Activated gamma-delta T cell treated with Interleukin-2 at 50 U/mL for 16 hours (primary cell): ENCODE results near the gene ACTR10.

Source experiments
- DNase-seq: peaks from one replicate; pipeline ENCODE4 v3.0.0-alpha.2; 2020

Gene ACTR10

DNA sequence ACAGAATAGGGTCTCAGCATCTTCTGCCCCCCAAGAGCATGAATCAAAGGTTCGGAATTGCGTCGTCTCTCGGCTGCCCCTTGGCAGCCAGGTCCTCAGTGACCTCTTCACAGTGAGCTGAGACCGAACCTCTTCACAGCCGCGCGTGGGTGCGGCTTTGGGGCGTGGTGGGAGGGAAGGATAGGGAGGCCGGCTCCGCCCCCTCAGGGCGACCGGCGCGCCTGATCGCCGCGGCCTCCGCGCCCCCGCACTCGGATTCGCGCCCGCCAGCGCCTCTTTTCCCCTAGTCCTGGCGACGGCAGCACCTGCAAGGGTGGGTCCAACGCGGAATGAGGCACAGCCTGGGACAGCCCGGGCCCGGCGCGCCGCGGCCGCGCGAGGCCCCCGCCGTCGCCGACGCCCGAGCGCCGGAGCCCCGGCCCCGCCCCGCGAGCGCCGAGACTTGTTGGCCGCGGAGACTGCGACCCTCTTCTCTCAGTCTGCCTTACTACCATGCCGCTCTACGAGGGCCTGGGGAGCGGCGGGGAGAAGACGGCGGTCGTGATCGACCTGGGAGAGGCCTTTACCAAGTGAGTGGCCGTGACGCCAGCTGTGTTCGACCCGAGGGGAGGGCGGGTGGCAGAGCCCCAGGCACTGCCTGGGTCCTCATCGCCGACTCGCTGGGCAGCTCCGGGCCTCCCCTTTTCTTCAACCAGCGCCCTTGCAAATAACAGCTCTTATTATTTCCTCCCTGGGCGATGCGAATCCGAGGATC, at the start of gene ACTR10:
Gene ACTR10, plus strand, starts transcription at position 424 of the 754 bp plus-strand sequence. Its CDS starts 69 bp downstream, at position 493.
- DNase-seq = peak; percentile 82

DNA sequence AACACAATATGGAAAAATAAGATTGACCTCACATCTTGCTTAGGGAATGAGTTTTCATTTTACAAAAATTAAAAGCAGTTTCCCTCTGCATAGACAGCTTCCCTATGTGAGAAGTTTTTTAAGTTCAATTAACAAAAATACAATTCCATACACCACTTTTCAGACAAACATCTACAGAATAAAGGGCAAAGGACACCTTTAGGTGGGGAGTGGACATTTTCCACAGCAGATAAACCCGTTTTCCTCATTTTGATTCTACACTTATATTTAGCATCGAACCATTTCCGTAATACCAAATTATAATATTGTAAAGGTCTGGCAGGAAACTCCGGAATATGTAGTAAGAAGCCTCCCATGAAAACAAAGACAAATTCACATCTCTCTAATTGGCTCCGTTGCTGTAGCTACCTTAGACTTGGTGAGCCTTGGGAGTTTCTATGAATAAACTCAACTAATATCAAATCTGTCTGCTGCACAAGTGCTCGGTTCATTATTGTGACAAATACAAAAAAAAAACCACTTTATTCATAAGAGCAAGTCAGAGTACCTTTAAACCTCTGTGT, 49.6 kb upstream of the ACTR10 start:
- no peak for DNase-seq

GRCh38 chr14:58151133-58152013, 48.6 kb upstream of the ACTR10 start:
- DNase-seq = no peak

- peak; percentile 58 for DNase-seq
These were observed 47.7 kb upstream of the ACTR10 start, which contains the start of gene ARMH4 for GRCh38 chr14:58152014-58152857. ARMH4 (minus strand) TSS chr14:58152213; CDS start chr14:58139358, 12,855 bp downstream.

GRCh38 chr14:58160561-58160960, 39.4 kb upstream of the ACTR10 start:
- no peak for DNase-seq

GRCh38 chr14:58166005-58166983, 33.7 kb upstream of the ACTR10 start:
- DNase-seq = peak; percentile 74

GRCh38 chr14:58167057-58167456, 32.9 kb upstream of the ACTR10 start:
- DNase-seq = no peak

DNA sequence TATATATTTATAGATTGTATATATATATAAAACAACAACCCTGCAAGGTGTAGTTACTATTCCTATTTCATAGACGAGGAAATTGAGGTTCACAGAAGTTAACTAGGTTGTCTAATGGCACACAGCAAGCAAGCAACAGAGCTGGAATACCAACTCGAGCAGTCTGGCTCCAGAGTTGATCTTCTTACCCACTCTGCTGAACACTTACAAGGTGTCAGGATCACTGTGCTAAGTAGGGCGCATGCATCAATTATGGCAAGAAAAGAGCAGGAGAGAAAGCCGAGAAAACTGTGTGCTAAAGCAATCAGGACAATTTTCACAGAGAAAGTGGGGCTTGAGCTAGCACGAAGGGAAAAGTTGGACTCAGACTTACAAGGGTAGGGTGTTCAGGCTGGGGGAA, 32.1 kb upstream of the ACTR10 start:
- DNase-seq = no peak

DNA sequence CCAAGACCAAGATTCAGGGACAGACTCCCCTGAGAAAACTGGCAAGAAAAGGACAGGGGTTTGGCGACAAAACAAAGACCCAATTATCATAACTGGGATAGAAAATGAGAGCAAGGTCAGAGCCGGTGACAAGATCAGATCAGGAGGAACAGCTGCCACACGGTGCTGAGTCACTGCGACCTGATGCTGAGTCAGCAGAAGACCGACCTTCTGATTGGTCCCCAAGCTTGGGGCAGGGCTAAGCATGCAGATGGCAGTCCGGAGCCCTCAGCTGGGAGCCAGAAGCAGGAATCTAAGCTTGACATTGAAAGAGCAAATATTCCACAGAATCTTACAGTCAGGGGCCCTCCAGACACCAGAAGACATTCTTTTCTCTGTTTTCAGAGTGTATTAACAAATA, 28.9 kb upstream of the ACTR10 start:
- DNase-seq = no peak

DNA sequence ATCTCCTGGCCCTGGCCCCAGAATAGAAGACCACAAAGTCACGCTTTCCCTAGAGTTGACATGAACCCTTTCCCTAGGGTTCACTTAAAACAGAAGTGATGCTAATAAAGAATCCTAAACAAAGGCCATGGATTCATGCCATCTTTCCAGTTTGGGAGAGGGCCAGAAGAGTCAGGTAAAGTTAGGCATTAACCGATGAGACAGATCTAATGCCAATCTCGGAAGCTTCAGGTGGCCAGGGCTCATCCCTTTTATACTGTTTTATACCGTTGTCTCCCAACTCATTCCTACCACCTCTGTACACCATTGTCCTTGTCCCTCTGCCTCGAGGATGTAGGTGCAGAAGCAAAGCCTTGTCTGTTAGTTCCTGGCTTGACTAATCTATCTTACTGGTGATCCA, 22.8 kb upstream of the ACTR10 start:
- no peak for DNase-seq

- DNase-seq = no peak
These were observed 10.8 kb upstream of the ACTR10 start for GRCh38 chr14:58189176-58189575.

DNA sequence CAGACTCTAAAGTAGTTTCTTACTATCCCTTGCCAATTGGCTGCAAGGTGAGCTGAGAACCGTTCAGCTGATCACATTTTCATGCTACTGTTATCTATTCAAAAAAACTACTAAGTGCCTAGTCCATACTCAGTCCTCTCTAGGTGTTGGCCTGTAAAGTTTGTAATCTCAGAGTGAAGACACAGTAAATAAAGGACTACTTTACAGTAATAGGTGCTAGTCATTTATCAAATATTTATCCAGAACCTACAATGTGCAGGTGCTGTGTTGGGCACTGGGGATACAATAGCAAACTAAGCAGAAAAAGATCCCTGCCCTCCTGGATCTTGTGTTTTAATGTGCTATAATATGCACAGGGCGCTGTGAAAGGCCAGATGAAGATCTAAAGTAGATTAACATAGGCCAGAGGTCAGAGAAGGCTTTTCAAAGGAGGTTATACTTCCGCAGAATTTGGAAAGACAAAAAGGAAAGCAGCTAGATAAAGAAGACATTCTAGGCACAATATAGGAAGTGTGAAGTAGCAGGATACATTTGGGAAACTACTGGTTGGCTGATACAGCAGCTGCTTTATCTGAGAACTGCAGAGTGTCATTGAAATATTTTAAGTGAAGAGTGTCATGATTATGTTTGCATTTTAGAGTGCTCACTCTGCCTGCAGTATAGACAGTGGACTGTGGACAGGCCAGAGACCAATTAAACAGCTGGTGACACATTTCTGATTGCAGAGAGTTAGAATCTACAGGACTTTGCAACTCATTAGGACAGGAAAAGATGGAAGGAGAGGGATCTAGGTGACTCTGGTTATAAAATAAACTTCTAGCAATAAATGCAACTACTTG, 8.0 kb upstream of the ACTR10 start:
- DNase-seq = no peak

GRCh38 chr14:58193542-58193941, 6.4 kb upstream of the ACTR10 start:
- no peak for DNase-seq

DNA sequence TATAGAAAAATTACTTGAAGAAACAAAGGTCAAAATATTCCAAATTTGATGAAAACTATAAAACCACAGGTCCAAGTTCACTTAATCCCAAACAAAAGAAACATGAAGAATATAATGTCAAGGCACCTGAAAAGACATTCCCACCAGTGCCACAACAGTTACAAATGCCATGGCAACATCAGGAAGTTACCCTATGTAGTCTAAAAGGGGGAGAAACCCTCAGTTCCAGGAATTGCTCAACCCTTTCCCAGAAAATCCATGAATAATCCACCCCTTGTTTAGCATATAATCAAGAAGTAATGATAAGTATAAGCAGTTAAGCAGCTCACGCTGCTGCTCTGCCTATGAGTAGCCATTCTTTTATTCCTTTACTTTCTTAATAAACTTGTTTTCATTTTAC, 3.8 kb upstream of the ACTR10 start:
- no peak for DNase-seq

GRCh38 chr14:58198086-58198485, 1.9 kb upstream of the ACTR10 start:
- no peak for DNase-seq

GRCh38 chr14:58200480-58200841, 512 bp downstream of the ACTR10 start:
- no peak for DNase-seq

DNA sequence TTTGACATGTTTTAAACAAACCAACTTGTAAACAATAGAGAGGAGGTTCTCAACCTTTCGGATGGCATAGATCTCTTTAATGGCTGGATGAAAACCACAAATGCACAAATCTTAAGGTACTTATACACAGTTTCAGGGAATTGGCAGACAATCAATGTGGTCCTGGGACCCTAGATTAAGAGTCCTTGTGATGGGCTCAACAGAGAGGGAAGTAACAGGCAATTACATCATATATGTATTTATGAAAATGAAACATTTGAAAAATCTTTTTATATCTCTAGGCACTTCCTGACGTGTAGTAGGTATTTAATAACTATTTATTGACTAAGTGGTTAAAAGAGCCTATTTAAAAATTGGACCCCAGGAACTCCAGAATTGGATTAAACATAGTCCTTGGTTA, 897 bp downstream of the ACTR10 start:
- no peak for DNase-seq

DNA sequence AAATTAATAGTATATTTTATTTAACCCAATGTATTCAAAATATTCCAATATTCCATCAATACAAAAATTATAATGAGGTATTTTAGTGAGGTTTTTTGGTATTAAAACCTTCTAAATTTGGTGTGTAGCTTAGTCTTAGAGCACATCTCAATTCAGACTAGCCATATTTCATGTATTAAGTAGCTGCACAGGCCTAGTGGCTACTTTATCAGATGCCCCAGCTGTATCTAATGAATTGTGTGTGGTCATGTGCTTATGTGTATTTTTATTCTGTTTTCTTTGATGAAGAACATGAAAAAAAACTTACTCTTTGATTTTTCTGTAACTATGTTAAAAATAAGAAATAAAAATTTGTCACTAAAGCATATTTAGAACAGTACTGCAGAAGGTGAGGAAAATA, 13.2 kb downstream of the ACTR10 start:
- no peak for DNase-seq

- no peak for DNase-seq
These were observed 15.4 kb downstream of the ACTR10 start for GRCh38 chr14:58215191-58215914.

- no peak for DNase-seq
These were observed 16.6 kb downstream of the ACTR10 start for GRCh38 chr14:58216544-58216943.
